NCI-H2227 (cell line): ENCODE data around the gene TUT7.
"Not testable (repeated sequence)": the region's sequence is repeated elsewhere in the genome, so short reads cannot be mapped to it uniquely, and the experiment has no call there.

Source experiments
- DNase-seq: peaks from one replicate; lab custom pipeline; 2025; ENCODE audit not compliant: unreplicated experiment; lab: John Stamatoyannopoulos, UW

The TUT7 gene

DNA sequence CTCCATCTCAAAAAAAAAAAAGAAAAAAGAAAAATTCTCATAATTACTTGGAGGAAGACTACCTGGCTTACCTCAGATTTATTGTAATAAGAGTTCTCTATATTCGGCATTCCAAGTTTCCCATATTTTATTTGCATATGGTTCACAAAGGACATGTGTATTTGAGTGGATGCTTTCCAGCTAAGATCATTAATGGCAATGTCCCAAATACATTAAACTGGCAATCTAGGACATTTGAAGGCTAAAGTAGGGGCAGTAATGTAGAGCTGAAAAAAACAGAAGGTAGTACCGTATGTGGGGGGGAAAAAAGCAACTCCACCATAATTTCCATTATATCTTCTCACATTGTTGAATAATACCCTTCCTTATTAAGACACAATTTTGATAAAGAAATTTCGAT is 4.9 kb downstream of the TUT7 start:
- DNase-seq, result no peak

DNA sequence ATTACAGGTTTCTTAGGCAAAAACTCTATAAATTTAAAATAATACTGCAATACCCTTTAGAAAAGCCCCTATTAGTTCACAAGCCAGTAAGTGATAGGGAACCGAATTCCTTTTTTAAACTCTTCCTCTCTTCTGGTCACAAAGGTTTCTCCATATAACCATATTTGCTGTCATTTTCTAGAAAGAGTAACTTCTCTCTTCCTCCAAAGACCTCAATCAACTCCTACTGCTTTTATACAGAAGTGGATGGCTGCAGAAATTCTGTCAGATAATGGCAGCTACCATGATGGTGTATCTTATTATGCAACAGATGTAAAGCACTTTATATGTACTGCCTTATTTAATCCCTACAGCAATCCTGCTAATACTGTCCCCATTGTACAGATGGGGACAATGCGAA is 6.2 kb downstream of the TUT7 start:
- no peak for DNase-seq

DNA sequence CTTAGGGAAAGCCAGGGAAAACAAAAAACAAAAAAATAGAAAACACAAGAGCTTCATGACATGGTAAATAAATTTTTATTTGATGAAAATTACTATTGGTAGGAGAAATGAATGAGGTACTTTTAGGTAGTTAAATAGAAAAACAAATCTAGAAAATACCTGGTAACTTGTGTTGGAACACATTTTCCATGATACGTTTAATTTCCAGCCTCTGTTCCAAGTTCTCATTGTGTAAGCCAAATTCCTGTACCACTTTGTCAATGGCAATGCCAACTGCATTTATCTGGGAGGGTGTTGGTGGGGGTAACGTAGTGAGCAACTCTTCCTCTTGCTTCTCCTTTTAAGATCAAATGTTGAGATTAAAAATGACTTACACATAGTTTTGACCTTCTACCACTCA is 9.4 kb downstream of the TUT7 start:
- no peak for DNase-seq

DNA sequence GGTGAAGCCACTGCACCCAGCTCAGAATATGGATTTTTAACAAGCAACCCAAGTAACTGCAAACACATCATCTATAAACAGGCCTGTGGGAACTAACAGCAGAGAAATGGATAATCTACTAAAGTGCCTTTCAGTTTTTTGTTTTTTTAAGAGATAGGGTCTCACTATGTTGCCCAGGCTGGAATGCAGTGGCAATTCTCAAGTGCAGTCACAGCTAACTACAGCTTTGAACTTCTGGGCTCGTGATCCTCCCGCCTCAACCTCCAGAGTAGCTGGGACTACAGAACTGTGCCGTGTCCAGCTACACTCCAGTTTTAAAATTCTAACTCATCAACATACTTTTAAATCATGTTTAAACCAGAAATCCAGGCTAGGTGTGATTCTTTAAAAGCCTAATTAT is 11.9 kb downstream of the TUT7 start:
- DNase-seq, result no peak

DNA sequence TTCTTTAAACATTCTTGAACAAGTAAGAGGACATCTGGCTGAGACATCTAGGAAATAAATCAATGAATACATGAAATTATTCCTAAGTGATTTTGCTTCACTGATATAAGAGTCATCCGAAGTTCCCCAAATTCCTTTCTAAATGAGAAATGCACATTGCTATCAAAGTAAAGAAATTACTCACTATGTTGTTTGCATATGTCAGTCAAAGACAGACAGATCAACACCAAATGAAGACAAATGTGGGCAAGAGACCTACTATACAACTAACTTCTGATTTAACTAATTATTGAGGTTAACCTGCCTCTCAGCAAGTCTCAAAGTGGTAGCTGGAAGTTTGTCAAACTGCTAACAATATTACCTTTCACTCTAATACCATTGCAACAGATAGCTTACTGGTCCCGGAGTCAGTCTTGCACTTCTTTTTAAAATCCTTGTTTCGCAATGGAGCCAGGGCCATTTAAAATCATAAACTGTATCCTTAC is 13.2 kb downstream of the TUT7 start:
- no peak for DNase-seq

DNA sequence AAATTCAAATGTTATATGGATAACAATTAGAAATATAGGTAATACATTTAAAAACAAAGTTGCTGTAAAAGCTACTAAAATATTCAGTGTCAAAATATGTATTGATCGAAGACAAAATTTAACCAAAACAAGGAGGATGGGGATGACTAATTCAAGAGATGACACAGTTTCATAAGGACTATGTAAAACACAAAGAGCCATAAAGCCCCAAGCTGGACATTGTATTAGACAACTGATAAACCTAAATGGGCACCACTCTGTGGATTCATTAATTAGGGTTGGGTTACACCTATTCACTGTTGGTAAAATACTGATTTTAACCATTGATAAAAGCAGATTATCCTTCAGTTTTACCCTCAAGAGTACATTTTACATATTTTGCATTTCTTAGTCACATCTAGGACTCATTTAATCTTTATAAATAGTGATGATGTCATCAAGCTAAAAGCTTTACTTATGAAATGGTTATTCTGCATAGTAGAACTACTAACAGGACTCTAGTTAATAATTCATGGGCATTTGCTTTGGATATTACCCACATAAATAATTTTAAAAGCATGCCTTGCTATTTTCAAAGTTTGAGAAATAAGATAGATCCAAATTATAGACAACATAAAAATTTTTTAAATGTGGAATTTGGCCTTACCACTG is 13.7 kb downstream of the TUT7 start:
- no peak for DNase-seq

DNA sequence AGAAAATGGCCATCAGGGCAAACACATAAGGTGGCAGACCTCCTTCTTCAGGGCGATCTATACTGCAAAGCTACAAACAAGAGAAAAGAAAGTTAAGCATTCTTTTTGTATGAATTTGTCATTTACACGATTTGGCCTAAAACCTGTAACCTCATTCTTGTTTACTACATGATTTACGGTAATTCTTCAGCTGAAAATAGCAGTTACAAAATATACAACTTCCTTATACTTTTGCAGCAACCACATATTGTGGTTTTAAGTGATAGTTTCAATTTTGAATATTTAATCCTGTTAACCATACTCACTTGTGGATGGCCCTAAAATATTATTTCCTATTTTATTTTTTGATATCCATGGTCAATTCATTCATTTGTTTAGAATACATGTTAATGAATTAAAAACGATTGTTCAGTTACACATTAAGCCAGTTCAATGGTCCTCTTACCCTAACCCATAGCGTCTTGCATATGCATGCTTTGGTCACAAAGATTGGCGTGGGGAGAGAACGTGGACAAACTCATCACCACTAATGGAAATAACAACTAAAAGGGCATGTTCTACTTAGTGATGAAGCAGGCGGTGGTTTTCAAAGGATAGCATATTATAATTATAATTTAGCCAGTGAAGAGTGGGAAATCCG is 16.6 kb downstream of the TUT7 start:
- DNase-seq, result no peak

DNA sequence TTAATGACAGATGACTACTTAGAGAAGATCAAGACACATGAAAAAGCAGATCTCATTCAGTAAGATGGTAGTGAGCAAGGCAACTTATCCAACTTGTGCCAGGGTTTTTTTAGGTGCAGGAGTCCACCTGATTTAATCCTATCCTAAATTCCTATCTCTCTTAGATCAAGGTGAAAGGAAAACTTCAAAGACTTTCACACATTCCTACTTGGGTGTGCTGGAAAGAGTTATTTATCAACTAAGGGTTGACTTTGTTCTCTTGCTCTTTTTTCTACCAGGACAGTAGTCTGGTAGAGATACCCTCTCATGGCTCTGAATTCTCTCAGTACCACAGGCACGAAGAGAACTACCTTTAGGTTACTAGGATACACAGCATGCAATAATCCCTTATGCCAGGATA is 18.2 kb downstream of the TUT7 start:
- no peak for DNase-seq

DNA sequence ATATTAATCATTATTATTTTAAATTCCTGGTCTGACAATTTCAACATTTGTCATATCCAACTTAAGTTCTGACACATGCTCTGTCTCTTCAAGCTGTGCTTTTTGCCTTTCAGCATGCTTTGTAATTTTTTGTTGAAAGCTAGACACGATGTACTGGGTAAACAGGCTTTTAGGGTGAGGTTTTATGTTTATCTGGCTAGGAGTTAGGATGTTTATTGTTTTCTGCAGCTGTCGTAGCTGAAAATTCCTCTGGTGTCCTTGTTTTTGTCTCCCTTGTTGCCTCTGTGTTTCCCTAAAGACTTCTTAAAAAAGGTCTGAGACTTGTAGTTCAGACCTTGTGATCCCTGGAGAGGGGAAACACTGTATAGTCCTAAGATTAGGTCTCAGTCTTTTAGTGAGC is 20.6 kb downstream of the TUT7 start:
- DNase-seq, result no peak

DNA sequence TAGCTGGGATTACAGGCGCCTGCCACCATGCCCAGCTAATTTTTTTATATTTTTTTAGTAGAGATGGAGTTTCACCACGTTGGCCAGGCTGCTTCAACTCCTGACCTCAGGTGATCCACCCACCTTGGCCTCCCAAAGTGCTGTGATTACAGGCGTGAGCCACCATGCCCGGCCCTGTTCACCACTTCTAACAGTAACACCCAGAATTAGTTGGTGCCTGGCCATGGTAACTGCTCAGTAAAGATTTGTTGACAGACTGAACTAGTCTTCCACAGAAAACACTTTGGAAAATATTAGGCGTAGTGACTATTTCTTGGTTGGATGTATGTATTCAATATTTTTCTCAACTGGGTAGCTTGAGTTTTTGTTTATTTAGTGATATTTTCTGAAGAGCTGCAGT is 24.0 kb downstream of the TUT7 start:
- no peak for DNase-seq

DNA sequence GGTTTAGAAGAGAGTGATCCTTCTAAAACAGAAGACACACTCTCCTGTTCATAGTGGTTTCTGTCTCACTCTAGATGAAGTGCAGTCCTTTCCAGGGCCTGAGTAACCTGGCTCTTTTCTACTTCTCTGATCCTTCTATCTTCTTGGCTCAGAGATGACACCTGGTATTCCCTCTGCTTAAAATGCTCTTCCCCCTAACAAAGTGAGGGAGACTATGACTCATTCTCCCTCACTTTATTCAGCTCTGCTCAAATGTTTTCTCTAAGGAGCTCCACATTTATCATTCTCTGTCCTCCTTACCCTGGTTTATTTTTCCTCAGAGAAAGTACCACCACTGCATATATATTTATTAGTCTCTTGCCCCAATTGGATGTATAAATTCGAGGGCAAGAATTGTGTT is 24.6 kb downstream of the TUT7 start:
- no peak for DNase-seq

DNA sequence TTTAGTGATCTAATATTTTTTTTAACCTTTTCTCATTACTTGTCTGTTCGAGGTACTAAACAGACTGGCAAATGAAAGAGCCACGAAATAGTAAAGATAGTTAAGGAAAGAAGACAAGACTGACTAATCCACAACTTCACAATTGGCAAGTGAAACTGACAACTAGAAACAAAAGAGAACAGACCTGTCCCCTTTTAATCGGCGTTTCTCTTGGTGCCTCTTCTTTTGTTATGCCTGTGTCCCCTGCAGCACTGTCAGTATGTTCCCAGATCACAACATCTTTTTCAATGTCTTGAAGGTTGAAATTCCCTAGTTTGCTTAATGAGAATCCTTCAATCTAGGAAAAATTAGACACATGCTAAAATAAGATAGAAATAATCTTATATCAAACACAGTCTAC is 26.1 kb downstream of the TUT7 start:
- DNase-seq, result no peak

DNA sequence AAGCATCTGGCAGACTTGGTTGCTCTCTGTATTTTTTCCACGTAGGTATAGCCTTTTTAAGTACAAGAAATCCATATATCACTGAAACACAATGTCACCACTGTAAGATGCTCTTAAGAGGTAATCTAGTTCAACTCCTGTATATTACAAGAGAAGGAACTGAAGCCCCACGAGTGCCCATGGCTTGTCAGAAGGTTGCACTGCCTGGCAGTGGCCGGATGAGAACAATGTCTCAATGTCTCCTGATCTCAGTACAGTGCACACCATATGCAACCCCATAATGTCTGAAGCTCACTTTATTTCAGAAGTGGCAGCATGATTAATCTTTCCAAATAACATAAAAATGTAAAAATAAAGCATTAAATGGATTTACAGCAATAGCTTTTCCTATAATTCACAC is 27.7 kb downstream of the TUT7 start:
- no peak for DNase-seq

DNA sequence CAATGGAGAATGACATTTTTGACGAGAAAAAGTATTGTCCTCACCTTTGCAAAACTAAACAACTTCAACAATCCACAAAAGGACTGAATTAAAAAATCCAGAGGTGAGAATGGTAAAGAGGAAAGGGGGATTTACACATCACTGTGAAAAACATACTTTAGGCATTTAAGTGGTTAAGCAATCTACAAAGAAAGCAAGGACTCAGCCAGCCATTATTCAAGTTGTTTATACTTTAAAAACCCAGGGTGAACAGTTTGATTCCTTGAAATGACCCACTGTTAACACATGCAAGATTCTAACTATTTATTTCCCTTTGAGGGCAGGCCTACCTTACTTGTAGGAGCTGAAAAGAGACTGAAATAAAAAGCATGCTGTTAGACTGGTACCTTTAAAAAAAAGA is 29.3 kb downstream of the TUT7 start:
- DNase-seq, result no peak

DNA sequence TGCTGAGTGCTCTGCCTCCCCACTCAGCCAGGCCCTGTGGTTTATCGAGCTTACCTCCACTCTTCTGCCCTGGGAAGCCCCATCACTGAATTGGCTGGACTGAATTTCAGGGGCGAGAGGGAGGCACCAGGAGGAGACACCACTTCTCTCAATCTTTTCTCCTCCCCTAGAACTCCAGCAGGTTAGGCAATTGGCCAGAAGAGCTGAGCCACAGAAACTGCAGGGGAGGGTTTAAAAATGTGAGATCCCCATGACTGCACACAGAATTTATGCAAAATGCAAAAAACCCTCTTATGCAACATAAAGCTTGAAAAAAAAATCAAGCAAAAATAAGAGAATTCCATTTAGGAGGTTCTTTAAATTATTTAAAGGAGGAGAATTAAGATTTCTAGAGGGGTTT is 29.9 kb downstream of the TUT7 start:
- DNase-seq, result no peak

DNA sequence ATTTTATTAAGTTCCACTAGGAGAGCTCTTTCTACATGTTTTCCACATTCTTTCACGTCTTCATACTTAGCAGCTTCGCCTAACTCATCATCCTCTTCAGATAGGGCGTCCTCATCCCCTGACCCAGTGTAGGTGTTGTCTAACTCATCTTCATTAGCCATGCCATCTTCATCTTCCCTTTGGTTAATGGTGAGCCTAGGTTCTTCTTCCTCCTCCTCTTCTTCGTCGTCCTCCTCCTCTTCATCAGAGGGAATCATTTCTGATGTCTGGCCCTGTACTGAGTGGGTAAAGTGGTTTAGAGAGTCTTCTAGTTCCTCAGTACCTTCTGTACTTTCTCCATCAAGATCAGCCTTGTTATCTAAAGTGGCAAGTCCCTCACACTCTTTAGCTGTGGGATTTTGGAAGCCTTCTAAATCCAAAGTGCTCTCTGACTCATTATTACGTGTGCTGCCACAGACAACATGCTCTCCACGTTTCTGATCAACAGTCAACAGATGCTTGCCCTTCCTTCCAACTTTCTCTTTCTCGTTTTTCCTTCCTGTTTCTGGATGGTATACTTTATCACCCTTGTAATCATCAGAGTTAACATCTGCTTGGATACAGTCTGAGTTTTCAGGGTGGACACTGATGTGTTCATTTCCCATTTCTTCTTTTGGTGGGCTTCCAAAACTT is 31.1 kb downstream of the TUT7 start:
- DNase-seq, result no peak

DNA sequence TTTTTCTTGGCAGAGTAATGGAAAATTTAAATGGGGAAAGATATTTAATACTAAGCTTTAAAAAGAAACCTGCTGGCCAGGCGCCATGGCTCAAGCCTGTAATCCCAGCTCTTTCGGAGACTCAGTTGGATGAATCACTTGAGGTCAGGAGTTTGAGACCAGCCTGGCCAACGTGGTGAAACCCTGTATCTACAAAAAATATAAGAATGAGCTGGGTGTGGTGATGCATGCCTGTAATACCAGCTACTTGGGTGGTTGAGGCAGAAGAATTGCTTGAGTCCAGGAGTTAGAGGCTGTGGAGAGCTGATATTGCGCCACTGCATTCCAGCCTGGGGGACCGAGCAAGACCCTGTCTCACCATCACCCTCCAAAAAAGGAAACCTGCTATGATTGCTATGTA is 32.8 kb downstream of the TUT7 start:
- no peak for DNase-seq

DNA sequence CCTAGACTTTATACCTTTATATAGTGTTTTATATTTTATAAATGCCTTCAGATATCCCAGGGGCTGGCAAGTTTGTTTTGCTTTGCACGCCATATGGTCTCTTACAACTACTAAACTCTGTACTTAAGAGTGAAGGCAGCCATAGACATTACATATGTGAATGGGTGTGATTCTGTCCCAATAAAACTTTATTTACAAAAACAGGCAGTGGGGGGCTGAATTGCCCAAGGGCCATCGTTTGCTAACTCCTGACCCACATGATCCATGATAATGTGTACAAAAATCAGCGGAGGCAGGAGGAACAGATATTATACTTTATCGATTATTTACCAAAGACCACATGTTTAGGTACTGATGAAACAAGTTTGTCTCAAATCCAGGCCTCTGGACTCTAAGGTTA is 36.0 kb downstream of the TUT7 start:
- no peak for DNase-seq

DNA sequence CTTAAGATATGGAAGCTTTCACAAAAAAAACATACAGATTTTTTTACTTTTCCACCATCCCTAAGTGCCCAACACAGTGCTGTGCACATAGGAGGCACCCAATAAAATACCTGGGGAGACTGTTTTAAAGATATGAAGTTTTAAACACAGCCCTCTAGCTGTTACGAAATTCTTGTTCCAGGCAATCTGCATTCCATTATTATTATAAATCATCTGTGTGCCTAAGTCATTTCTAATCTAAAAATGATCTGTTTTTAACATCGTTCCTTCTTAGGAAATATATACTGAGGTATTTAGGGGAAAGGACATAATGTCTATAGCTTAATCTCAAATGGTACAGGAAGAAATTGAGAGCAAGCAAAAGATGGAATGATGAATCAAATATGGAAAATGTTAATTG is 39.1 kb downstream of the TUT7 start:
- no peak for DNase-seq

DNA sequence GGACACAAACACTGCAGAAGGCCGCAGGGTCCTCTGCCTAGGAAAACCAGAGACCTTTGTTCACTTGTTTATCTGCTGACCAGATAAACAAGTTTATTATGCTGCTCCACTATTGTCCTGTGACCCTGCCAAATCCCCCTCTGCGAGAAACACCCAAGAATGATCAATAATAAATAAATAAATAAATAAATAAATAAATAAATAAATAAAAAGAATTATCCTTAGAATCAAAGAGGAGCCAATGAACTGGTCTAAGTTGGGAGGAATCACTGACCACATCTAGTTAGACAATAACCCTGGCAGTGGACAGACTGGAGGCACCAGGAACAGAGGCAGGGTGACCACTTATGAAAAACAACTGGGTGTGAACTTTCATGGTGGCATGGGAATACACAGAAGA is 41.3 kb downstream of the TUT7 start:
- not testable (repeated sequence) for DNase-seq

DNA sequence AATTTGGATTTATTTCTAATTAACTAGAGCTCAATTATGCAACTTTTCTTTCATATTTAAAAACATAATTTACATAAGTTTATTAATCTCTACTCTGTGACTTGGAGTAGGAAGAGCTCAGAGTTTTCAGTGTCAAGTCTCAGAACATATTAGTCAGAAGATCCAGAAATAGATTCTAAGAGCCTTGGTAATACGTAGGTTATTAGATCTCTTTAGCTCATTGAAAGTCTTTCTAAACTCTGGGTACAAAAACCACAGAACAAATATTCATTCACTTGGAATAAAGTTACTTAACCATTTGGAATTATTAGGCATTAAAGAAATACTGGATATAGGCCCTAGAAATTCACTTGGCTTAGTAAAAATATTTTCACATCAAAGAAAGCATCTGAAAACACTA is 45.5 kb downstream of the TUT7 start:
- DNase-seq, result no peak

DNA sequence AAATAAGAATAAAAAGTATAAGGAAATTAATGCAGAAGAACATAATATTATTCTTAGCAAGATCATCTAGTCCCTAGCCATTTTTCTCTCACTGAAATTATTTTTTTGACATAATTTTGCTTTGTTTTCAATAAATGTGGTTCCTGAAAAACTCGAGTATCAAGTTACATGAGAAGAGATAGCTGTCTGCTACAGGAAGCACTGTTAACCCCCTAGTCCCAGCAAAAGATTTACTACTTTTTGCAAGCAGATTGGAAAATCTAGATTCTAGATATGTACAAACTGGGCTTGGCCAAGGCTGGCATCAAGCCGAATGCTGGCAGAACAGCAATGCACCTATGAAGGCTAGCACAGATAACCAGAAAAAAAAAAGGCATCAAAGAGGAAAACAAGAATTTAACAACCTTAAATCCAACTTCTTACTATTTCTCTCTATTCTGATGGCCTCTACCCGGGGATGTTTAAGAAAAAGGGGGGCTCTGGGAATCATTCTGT is 49.9 kb downstream of the TUT7 start:
- no peak for DNase-seq
